ENCODE data around the gene NRM. TPM values are rescaled to one million over a fixed set of nuclear protein-coding genes. Genes with fewer than 3 reads are reported as not detected.

The NRM gene
- total RNA-seq, 1 experiment from 2014 or later, result 13.6 TPM

GRCh38 chr6:30726506-30727413 is 36.0 kb upstream of the NRM start:
- Histone ChIP-seq H3K9me2 (ENCODE audit: insufficient read depth) (no peaks in the 10 kb centered on the region), H3K36me3 (ENCODE audit: control insufficient read depth in 1 of 2, insufficient read depth in 2 of 2, low read length in 2 of 2) (peaks cover 26 to 43% of the 10 kb centered on the region in 2 experiments), H4K20me1 (ENCODE audit: insufficient read depth) (peaks cover 21% of the 10 kb centered on the region; the same call in 1 of the 2 replicates), H3K4me3 (replicated peaks in 1 of 2; ENCODE audit: low read depth in 1 of 2, low read length in 2 of 2) (no peak overlapping the region), H3K9me3 (ENCODE audit: control insufficient read depth in 1 of 2, insufficient read depth in 1 of 2, low read depth in 1 of 2, low read length in 2 of 2) (no peaks in the 10 kb centered on the region), H3K9ac (ENCODE audit: low read length) (no peak overlapping the region), H3K4me1 (ENCODE audit: control insufficient read depth in 1 of 2, insufficient read depth in 2 of 2, low read length in 2 of 2) (peaks cover 12 to 65% of the 10 kb centered on the region in 2 experiments), H3K27ac (ENCODE audit: low read depth, low read length) (0 out of 2 replicates have a peak overlapping the region, but pooled peaks have one; percentile 9), H2AFZ (ENCODE audit: low read depth, low read length, poor library complexity, severe bottlenecking) (no peak overlapping the region), H3K27me3 (ENCODE audit: insufficient read depth, low read length) (no peaks in the 10 kb centered on the region), H3K79me2 (ENCODE audit: insufficient read depth, low read length) (peaks cover 37% of the 10 kb centered on the region), H3K4me2 (ENCODE audit: low read length) (no peak overlapping the region)
- ChIA-PET POLR2A (interaction anchor here (1.0 to 2.2 kb wide), 4 partner anchors 9 to 115 kb away, joined by 3 to 6 read pairs (median 4); partner anchors contain the start of gene MDC1), CTCF (interaction anchor here (1.0 to 2.5 kb wide), 4 partner anchors 48 to 361 kb away, joined by 3 to 11 read pairs (median 6); partner anchors contain the start of gene DHX16), RAD21 (ENCODE audit: low non-redundant PET in 1 of 2, low total read pairs in 2 of 2, uncharacterized antibody in 2 of 2, unreplicated experiment in 2 of 2) (no interaction called here)
- no peak for ATAC-seq
- no peak for DNase-seq (ENCODE audit: low read depth, low spot score)
- intact Hi-C loops (cut with micrococcal nuclease), result no loop called here
- TF ChIP-seq SRF (IDR thresholded peaks at IDR 0.05; ENCODE audit: low read depth) (no peak), POLR2AphosphoS5 (IDR thresholded peaks at IDR 0.05; ENCODE audit: low read depth, low read length) (peak; percentile 6; the same call in 1 of the 2 replicates)
- no TSS peak for BruUV-seq (replicated peaks)

GRCh38 chr6:30725713-30726505 is 35.1 kb upstream of the NRM start:
- Histone ChIP-seq H3K27ac (ENCODE audit: low read depth, low read length) (peak overlapping the region; percentile 3; the same call in 1 of the 2 replicates), H3K9me2 (ENCODE audit: insufficient read depth) (no peaks in the 10 kb centered on the region), H3K9me3 (ENCODE audit: control insufficient read depth in 1 of 2, insufficient read depth in 1 of 2, low read depth in 1 of 2, low read length in 2 of 2) (no peaks in the 10 kb centered on the region), H4K20me1 (ENCODE audit: insufficient read depth) (peaks cover 21% of the 10 kb centered on the region; the same call in 1 of the 2 replicates), H3K79me2 (ENCODE audit: insufficient read depth, low read length) (peaks cover 44% of the 10 kb centered on the region), H3K36me3 (ENCODE audit: control insufficient read depth in 1 of 2, insufficient read depth in 2 of 2, low read length in 2 of 2) (peaks cover 28 to 47% of the 10 kb centered on the region in 2 experiments), H3K4me2 (ENCODE audit: low read length) (no peak overlapping the region), H3K4me1 (ENCODE audit: control insufficient read depth in 1 of 2, insufficient read depth in 2 of 2, low read length in 2 of 2) (peaks cover 6 to 57% of the 10 kb centered on the region in 2 experiments), H3K27me3 (ENCODE audit: insufficient read depth, low read length) (no peaks in the 10 kb centered on the region), H3K9ac (ENCODE audit: low read length) (0 out of 2 replicates have a peak overlapping the region, but pooled peaks have one; percentile 9), H3K4me3 (replicated peaks in 1 of 2; ENCODE audit: low read depth in 1 of 2, low read length in 2 of 2) (no peak overlapping the region), H2AFZ (ENCODE audit: low read depth, low read length, poor library complexity, severe bottlenecking) (no peak overlapping the region)
- ChIA-PET CTCF (interaction anchor here (1.6 to 2.5 kb wide), 2 partner anchors 47 to 362 kb away, joined by 8 to 11 read pairs; no protein-coding TSS in a partner anchor), POLR2A (interaction anchor here (1.4 to 1.5 kb wide), 2 partner anchors 10 to 14 kb away, joined by 4 read pairs; no protein-coding TSS in a partner anchor), RAD21 (ENCODE audit: low non-redundant PET in 1 of 2, low total read pairs in 2 of 2, uncharacterized antibody in 2 of 2, unreplicated experiment in 2 of 2) (no interaction called here)
- peak; percentile 63 for TF ChIP-seq POLR2AphosphoS5 (IDR thresholded peaks at IDR 0.05; ENCODE audit: low read depth, low read length)
- no peak for TF ChIP-seq EGR1 (IDR thresholded peaks at IDR 0.05; ENCODE audit: low read depth)
- ATAC-seq (peak; percentile 15; the same call in 1 of the 2 replicates), DNase-seq (ENCODE audit: low read depth, low spot score) (no peak)
- BruUV-seq (replicated peaks), result no TSS peak
- intact Hi-C loops (cut with micrococcal nuclease), result no loop called here
